Measurements from ENCODE around the gene MOB1A.

MOB1A gene

DNA sequence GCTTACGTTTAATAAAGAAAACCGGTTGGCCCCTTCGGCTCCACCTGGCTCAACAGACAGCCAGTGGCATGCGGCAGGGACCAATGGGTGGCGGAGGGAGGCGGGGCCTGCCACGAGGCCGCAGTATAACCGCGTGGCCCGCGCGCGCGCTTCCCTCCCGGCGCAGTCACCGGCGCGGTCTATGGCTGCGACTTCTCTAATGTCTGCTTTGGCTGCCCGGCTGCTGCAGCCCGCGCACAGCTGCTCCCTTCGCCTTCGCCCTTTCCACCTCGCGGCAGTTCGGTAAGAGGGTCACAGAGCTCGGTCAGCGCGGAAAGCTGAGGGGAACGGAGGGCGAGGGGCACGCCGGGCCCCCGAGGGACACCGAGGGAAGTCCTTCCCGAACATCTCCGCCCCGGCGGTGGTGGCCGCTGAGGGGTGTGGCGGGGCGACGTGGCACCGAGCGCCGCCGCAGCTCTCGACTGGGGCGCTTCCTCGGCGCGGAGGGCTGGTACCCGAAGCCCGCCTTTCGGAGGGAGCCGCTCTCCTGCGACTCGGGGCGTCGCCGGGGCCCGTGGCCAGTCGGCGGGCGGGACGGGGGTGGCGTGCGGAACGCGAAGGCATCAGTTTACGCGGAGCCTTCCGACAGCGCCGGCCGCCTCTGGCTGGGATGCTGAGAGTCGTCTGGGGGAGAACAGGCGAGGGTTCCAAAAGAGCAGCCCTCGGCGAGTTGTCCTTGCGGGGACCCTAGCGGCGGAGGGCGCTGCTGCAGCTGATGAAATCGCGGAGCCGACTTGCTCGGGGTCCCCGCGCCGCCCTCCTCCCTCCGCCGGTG lies 20.0 kb upstream of the MOB1A start, which contains the start of gene MTHFD2:
MTHFD2 (plus strand) TSS at position 155 of the 814 bp plus-strand sequence; CDS start at position 182, 27 bp downstream.
- peak within 1 kb of the TSS; percentile 97 for H3K4me3 ChIP-seq (ENCODE audit: low read depth, low read length)
- peak; percentile 80 for TF ChIP-seq CTCF (conservative IDR thresholded peaks at IDR 0.05; ENCODE audit: low read depth, low read length)
- peak; percentile 99 for DNase-seq (ENCODE audit: low read depth)

GRCh38 chr2:74198023-74198460 lies 19.4 kb upstream of the MOB1A start:
- no peak for TF ChIP-seq CTCF (conservative IDR thresholded peaks at IDR 0.05; ENCODE audit: low read depth, low read length)
- H3K4me3 ChIP-seq (ENCODE audit: low read depth, low read length): peak overlapping the region; percentile 45
- DNase-seq (ENCODE audit: low read depth): no peak

- no peak overlapping the region for H3K4me3 ChIP-seq (ENCODE audit: low read depth, low read length)
- no peak for DNase-seq (ENCODE audit: low read depth)
- no peak for TF ChIP-seq CTCF (conservative IDR thresholded peaks at IDR 0.05; ENCODE audit: low read depth, low read length)
Observed at GRCh38 chr2:74197049-74197448, 18.4 kb upstream of the MOB1A start.

DNA sequence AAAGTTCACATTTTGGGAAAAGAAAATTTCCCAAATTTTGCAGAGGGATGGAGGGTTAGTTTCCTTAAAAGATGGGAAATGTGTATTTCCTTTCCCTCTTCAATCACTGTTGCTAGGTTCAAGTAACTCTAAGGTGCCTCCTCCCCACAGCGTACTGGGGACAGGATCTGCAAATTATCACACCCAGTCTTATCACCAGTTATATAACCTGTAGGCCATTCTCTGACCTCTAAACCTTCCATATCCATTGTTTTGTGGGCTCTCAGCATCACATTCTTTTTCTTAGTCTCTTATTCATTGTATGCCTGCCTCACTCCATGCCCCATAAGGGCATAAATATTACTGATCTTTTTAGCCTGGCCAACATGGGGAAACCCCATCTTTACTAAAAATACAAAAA lies 16.1 kb upstream of the MOB1A start:
- H3K4me3 ChIP-seq (ENCODE audit: low read depth, low read length): no peak overlapping the region
- no peak for TF ChIP-seq CTCF (conservative IDR thresholded peaks at IDR 0.05; ENCODE audit: low read depth, low read length)
- DNase-seq (ENCODE audit: low read depth): no peak

GRCh38 chr2:74191596-74192380 lies 13.1 kb upstream of the MOB1A start:
- no peak for TF ChIP-seq CTCF (conservative IDR thresholded peaks at IDR 0.05; ENCODE audit: low read depth, low read length)
- no peak for DNase-seq (ENCODE audit: low read depth)
- no peak overlapping the region for H3K4me3 ChIP-seq (ENCODE audit: low read depth, low read length)

GRCh38 chr2:74188696-74189095 lies 10.0 kb upstream of the MOB1A start:
- TF ChIP-seq CTCF (conservative IDR thresholded peaks at IDR 0.05; ENCODE audit: low read depth, low read length): no peak
- no peak for DNase-seq (ENCODE audit: low read depth)

More at GRCh38 chr2:74188696-74189095, 10.0 kb upstream of the MOB1A start:
- no peak overlapping the region for H3K4me3 ChIP-seq (ENCODE audit: low read depth, low read length)

Measured in choroid plexus epithelial cell (primary cell).